Right ventricle myocardium superior (tissue), 1 donor: ENCODE results near the gene BFSP2. TPM values are rescaled to one million over a fixed set of nuclear protein-coding genes. Genes with fewer than 3 reads are reported as not detected.
"Not testable (repeated sequence)": the region's sequence is repeated elsewhere in the genome, so short reads cannot be mapped to it uniquely, and the experiment has no call there.

Experiments used
- ATAC-seq: fragments of 200-7000 bp; cut with Tn5 transposase; one replicate; pipeline ENCODE4 v1.9.1; 2020; ENCODE audit warnings: mild to moderate bottlenecking; ENCODE audit not compliant: poor library complexity
- DNase-seq: peaks from one replicate; pipeline ENCODE4 v3.0.0-alpha.2; 2020
- intact Hi-C: fragments of 100-400 bp; cut with DNase I; formaldehyde crosslinking; loops from one replicate; pipeline ENCODE4 v1.11.2; 2022
- total RNA-seq: library from RNA; stranded (reverse); fragmentation: NEBNext Ultra II Directional; extraction: Animal tissue kit (Norgen Biotek cat#: 25700); gene quantifications from one replicate; pipeline ENCODE4 v1.2.1, GENCODE V29; 2021
- donor health status: DM: no; HTN: yes; CAD: no; lungs with severe emphysema.

Gene BFSP2
- total RNA-seq, 1 donor from 2014 or later = not detected

DNA sequence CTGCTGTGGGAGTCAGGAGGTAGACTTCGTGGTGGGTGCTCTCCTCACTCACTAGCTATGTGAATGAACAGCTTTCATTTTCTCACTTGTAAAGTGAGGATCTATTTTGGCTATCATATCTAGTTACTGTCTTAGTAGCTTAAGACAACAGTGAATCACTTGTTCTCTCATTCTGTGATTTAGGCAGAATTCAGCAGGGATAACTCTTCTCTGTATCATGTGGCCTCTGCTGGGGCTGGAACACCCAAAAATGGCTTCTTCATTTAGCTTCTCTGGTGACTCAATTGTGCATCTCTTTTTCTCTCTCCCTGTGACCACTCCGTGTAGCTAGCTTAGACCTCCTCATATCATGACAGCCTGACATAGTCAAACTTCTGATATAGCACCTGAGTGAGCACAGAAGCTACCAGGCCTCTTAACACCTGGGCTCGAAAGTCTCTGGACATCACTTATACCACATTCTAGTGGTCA lies 68.4 kb downstream of the BFSP2 start:
- intact Hi-C loops = loop anchor here (10.0 kb wide), 1 partner anchor 107 kb away; the partner anchor contains the start of gene CDV3
- DNase-seq (no peak), ATAC-seq (no peak)

GRCh38 chr3:133469140-133469731 lies 69.4 kb downstream of the BFSP2 start:
- intact Hi-C loops = loop anchor here (10.0 kb wide), 1 partner anchor 106 kb away; the partner anchor contains the start of gene CDV3
- ATAC-seq (peak; percentile 74), DNase-seq (peak; percentile 59)

DNA sequence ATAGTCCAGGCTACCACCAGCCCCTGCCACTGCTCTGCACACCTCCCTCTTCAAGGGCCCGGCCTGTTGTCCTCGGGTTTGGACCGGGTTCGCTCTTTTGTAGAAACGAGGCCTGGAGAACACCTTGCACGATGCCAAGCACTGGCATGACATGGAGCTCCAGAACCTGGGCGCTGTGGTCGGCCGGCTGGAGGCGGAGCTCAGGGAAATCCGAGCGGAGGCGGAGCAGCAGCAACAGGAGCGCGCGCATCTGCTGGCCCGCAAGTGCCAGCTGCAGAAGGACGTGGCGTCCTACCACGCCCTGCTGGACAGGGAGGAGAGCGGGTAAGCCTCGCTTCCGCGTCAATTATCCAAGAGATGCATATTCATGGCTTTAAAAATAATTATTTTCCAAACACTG lies 72.4 kb downstream of the BFSP2 start:
- peak; percentile 54 for ATAC-seq
- peak; percentile 56 for DNase-seq
- intact Hi-C loops = no loop called here

GRCh38 chr3:133472889-133473288 lies 73.0 kb downstream of the BFSP2 start:
- intact Hi-C loops = no loop called here

GRCh38 chr3:133473472-133474191 lies 73.8 kb downstream of the BFSP2 start:
- DNase-seq, intact Hi-C loops, ATAC-seq: not testable (repeated sequence)

More at GRCh38 chr3:133472889-133473288, 73.0 kb downstream of the BFSP2 start:
- no peak for DNase-seq
- no peak for ATAC-seq

GRCh38 chr3:133474251-133474801 lies 74.5 kb downstream of the BFSP2 start:
- intact Hi-C loops = no loop called here
- DNase-seq (peak; percentile 75), ATAC-seq (peak; percentile 80)

DNA sequence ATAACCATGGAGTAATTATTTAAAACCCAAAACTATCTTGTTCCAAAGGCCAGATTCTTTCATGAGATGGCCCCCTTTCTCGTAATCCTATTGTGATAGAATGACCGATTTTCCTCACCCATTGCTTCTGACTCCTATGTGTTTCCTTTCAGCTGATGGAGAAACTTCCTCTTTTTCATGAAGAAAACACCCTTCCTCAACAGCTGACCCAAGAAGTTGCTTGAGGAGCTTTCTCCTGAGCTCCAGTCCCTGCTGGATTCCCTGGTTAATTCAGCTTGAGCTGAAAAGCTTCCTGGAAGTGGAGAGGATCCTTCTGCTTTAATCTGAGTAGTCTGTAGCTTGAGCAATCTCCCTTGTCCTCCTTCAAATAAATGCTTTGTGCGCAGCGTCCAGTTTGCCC lies 75.0 kb downstream of the BFSP2 start:
- no peak for ATAC-seq
- intact Hi-C loops = no loop called here

DNA sequence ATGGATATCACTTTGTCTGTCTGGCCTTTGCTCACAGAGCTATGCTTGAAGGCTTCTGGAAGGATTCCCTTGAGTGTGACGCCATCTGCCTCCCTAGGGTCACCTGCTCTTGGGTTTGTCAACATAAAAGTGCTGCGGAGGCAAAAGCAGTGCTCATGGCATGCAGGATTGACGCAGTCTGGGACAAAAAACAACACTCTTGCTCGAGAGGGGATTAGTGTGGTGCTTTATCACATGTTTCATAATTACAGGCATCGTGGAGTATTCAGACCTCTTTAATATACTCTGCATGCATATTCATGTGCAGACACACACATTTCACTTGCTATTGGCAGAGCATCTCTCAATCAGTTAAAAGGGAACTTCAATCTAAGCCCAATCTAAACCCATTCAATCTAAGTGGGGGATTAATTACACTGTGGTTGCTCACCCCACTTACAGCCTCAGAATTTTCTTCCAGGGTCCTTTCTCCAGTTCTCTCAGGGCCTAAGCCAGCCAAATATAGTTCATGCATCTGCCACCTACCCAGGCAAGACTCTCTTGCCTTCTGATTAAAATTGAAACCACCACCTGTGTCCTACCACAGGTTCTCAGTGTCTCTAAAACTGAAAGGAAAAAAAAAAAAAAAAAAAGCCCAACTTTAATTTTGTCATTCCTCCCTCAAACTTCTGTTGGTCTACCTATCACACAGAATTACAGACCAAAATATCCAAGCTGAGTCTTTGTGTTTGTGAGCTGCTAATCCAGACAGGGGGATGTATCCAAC lies 75.6 kb downstream of the BFSP2 start:
- DNase-seq = no peak
- ATAC-seq = no peak
- intact Hi-C loops = no loop called here

More for the DNA sequence above, 75.0 kb downstream of the BFSP2 start:
- no peak for DNase-seq

GRCh38 chr3:133476971-133477375 lies 77.1 kb downstream of the BFSP2 start:
- ATAC-seq (no peak), DNase-seq (no peak)
- intact Hi-C loops = no loop called here

DNA sequence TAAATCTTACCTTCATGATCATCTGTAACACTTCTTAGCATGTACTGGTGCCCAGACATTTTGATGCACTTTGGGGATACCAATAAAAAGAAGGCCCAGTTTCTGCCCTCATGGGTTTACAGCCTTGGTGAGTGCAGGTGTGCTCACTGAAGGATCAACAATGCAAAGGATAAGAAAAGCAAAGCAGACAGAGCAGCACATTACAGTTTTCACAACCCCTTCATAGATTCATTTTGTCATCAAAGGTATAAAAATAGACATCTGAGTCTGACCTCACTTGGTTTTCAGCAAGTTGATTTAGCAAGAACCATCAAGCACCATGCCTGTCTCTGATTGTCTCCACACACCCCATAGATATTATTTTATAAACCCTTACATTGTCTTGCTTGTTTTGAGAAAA lies 77.6 kb downstream of the BFSP2 start:
- DNase-seq = no peak
- no peak for ATAC-seq
- intact Hi-C loops = no loop called here

DNA sequence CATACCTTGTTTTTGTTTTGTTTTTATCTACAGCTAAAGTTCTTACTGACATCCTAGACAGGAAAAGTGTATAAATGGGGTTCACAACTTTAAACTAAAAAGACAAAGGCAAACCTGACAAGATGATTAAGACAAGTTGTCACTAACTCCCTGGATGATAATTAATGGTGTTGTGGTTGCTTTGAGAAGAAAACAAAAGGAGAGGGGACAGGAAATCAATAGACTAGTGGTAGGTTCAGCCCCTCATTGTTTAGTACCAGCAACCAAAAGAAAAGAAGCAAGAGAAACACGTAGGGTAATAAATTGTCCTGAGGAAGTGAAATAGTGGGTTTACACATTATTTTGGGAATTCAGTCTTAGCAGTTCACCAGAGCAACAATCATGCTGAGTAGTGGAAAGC lies 78.8 kb downstream of the BFSP2 start:
- intact Hi-C loops = no loop called here
- ATAC-seq = no peak

DNA sequence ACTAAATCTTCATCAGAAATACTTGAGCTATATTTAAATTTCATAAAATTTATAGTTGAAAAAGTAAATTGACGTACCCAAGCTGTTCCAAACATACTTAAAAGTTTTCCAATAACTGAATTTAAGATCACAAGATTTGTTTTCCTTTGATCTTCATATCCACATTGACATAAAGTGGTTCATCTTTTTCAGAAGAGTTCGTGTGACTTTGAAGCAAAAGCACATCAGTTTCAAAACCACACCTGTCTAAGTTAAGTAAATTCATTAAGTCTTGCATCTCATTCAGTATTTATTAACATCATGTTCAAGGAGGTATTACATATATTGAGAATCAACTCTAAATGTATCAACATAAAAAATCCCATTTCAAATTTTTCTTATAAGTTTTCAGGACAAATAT lies 79.5 kb downstream of the BFSP2 start:
- DNase-seq = no peak
- intact Hi-C loops = no loop called here
- no peak for ATAC-seq

More for the DNA sequence above, 78.8 kb downstream of the BFSP2 start:
- no peak for DNase-seq

GRCh38 chr3:133479895-133480669 lies 80.2 kb downstream of the BFSP2 start:
- DNase-seq (no peak), ATAC-seq (no peak)
- intact Hi-C loops = no loop called here

DNA sequence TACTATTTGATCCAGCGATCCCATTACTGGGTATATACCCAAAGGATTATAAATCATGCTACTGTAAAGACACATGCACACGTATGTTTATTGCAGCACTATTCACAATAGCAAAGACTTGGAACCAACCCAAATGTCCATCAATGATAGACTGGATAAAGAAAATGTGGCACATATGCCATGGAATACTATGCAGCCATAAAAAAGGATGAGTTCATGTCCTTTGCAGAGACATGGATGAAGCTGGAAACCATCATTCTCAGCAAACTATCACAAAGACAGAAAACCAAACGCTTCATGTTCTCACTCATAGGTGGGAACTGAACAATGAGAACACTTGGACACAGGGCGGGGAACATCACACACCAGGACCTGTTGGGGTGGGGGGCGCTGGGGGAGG lies 82.6 kb downstream of the BFSP2 start:
- DNase-seq, ATAC-seq, intact Hi-C loops: not testable (repeated sequence)

DNA sequence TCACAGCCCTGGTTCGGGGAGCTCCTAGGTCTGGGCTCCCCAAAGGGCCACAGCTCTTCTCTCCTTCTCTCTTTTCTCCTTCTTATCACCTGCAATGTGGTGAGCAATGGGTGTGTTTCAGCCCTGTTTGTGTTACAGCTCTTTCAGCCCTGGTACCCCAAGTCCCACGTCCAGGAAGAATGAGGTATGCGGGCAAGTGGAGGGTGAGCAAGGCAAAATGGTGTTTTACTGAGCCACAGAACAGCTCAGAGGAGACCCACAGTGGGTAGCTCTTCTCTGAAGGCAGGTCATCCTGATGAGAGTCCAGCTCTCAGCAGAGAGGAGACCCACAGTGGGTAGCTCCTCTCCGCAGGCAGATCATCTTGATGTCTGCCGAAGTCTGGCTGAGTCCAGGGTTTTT lies 86.8 kb downstream of the BFSP2 start:
- no peak for ATAC-seq
- intact Hi-C loops = no loop called here
- no peak for DNase-seq

DNA sequence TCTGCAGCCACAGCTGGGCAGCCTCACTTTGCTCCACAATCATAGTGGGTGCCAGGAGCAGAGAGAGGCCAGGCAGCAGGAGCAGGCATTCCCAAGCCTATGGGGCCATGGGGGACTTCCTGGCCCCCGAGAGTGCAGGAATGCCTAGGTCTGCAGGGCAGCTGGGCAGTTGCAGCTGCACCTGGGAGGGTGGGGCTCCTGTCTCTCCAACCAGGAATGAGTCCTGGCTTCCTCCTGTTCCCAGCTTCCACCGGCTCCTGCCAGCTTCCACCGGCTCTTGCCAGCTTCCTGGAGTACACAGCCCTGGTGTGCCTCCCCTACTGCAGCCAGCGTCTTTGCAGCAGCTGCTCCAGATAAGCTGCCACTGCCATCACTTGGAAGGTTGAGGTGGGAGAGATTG lies 87.3 kb downstream of the BFSP2 start:
- no peak for ATAC-seq
- no peak for DNase-seq
- intact Hi-C loops = no loop called here

DNA sequence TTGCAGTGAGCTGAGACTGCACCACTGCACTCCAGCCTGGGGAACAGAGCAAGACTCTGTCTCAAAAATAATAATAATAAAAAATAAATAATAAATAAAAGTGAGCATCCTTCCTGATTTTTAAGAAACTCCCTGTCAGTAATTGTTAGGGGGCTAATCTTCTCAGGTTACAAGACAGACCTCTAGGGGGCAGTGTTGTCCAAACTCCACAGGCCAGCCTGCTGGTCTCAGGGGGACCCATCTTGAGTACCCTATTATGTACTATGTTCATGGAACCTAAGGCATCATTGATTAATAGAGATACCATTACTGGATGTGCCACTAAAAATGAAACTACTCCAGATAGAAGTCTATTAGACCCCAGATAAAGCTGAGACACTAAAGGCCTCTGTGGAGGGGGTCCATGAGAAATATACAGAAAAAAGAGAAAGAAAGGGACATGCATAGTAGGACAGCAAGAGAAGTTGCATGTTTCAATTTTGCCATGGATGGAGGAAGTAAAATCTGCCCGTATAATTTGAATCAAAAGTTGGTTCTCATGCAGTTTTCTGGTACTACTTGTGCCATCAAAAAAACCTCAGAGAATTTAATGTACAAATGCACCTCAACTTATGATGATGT lies 88.2 kb downstream of the BFSP2 start:
- DNase-seq (no peak), ATAC-seq (no peak)
- intact Hi-C loops = no loop called here

- intact Hi-C loops = no loop called here
- DNase-seq = no peak
- ATAC-seq = no peak
Measured at GRCh38 chr3:133488785-133489367, 89.0 kb downstream of the BFSP2 start.
